Glutamatergic neuron (in vitro differentiated cells): Measurements from ENCODE around the gene AGAP1. TPM values are rescaled to one million over a fixed set of nuclear protein-coding genes. Genes with fewer than 3 reads are reported as not detected.
"Not testable (repeated sequence)": the region's sequence is repeated elsewhere in the genome, so short reads cannot be mapped to it uniquely, and the experiment has no call there.

ENCODE experiments used
- DNase-seq: peaks from one replicate; pipeline ENCODE4 v3.0.0; 2022
- H3K27ac Mint-ChIP-seq: one replicate; pipeline ENCODE4 v1.8.0; 2020; ENCODE audit warnings: mild to moderate bottlenecking, mixed read lengths, inconsistent platforms; ENCODE audit not compliant: unreplicated experiment
- H3K27me3 Mint-ChIP-seq: one replicate; pipeline ENCODE4 v1.8.0; 2020; ENCODE audit warnings: mild to moderate bottlenecking, moderate library complexity, mixed read lengths, inconsistent platforms; ENCODE audit not compliant: unreplicated experiment
- H3K36me3 Mint-ChIP-seq: one replicate; pipeline ENCODE4 v1.8.0; 2020; ENCODE audit warnings: mild to moderate bottlenecking, mixed read lengths, inconsistent platforms; ENCODE audit not compliant: unreplicated experiment
- H3K4me1 Mint-ChIP-seq: one replicate; pipeline ENCODE4 v1.8.0; 2020; ENCODE audit warnings: mild to moderate bottlenecking, low read depth, mixed read lengths, inconsistent platforms; ENCODE audit not compliant: unreplicated experiment
- H3K4me3 Mint-ChIP-seq: one replicate; pipeline ENCODE4 v1.8.0; 2020; ENCODE audit warnings: mild to moderate bottlenecking, mixed read lengths, inconsistent platforms; ENCODE audit not compliant: unreplicated experiment
- H3K9me3 Mint-ChIP-seq: one replicate; pipeline ENCODE4 v1.8.0; 2020; ENCODE audit warnings: mild to moderate bottlenecking, moderate library complexity, mixed read lengths, inconsistent platforms; ENCODE audit not compliant: unreplicated experiment
- CTCF ChIP-seq: fragments of 200-600 bp; sonication (generic); IDR thresholded peaks from one replicate; pipeline ENCODE4 v1.5.0; 2021; ENCODE audit not compliant: partially characterized antibody, unreplicated experiment
- total RNA-seq: library from RNA; stranded (reverse); fragmentation: NEBNext Ultra II Directional; extraction: Animal tissue kit (Norgen Biotek cat#: 25700); gene quantifications from one replicate; pipeline ENCODE4 v1.2.1, GENCODE V29; 2021; ENCODE audit not compliant: unreplicated experiment

AGAP1 gene
- total RNA-seq, 1 donor from 2014 or later: 153 TPM

GRCh38 chr2:235944591-235944990, 450.7 kb downstream of the AGAP1 start:
- H3K4me3 Mint-ChIP-seq: no peak overlapping the region
- H3K27me3 Mint-ChIP-seq: no peaks in the 10 kb centered on the region
- no peak for TF ChIP-seq CTCF
- peaks cover 10% of the 10 kb centered on the region for H3K4me1 Mint-ChIP-seq
- no peak for DNase-seq
- peaks cover 8% of the 10 kb centered on the region for H3K9me3 Mint-ChIP-seq
- peaks cover 13% of the 10 kb centered on the region for H3K36me3 Mint-ChIP-seq
- no peak overlapping the region for H3K27ac Mint-ChIP-seq

GRCh38 chr2:235945608-235946140, 451.8 kb downstream of the AGAP1 start:
- no peak overlapping the region for H3K27ac Mint-ChIP-seq

GRCh38 chr2:235946590-235946989, 452.7 kb downstream of the AGAP1 start:
- no peak for TF ChIP-seq CTCF
- Mint-ChIP-seq H3K4me3 (no peak overlapping the region), H3K27me3 (no peaks in the 10 kb centered on the region), H3K36me3 (peaks cover 3% of the 10 kb centered on the region), H3K27ac (no peak overlapping the region), H3K9me3 (peaks cover 2% of the 10 kb centered on the region), H3K4me1 (peaks cover 15% of the 10 kb centered on the region)
- DNase-seq: no peak

More at GRCh38 chr2:235945608-235946140, 451.8 kb downstream of the AGAP1 start:
- peaks cover 8% of the 10 kb centered on the region for H3K36me3 Mint-ChIP-seq
- H3K27me3 Mint-ChIP-seq: no peaks in the 10 kb centered on the region
- peaks cover 2% of the 10 kb centered on the region for H3K9me3 Mint-ChIP-seq
- H3K4me1 Mint-ChIP-seq: peaks cover 9% of the 10 kb centered on the region
- H3K4me3 Mint-ChIP-seq: no peak overlapping the region
- TF ChIP-seq CTCF: no peak
- DNase-seq: no peak

- DNase-seq: not testable (repeated sequence)
- H3K4me1 Mint-ChIP-seq: peaks cover 19% of the 10 kb centered on the region
These were observed 453.2 kb downstream of the AGAP1 start for GRCh38 chr2:235947055-235947454.

GRCh38 chr2:235949567-235950472, 456.0 kb downstream of the AGAP1 start:
- H3K4me3 Mint-ChIP-seq: peak overlapping the region; percentile 21
- H3K27me3 Mint-ChIP-seq: no peaks in the 10 kb centered on the region
- H3K36me3 Mint-ChIP-seq: no peaks in the 10 kb centered on the region
- peaks cover 3% of the 10 kb centered on the region for H3K9me3 Mint-ChIP-seq
- H3K27ac Mint-ChIP-seq: peak overlapping the region; percentile 67
- TF ChIP-seq CTCF: no peak
- H3K4me1 Mint-ChIP-seq: peaks cover 19% of the 10 kb centered on the region
- DNase-seq: no peak

More at GRCh38 chr2:235947055-235947454, 453.2 kb downstream of the AGAP1 start:
- not testable (repeated sequence) for H3K4me3 Mint-ChIP-seq, H3K27me3 Mint-ChIP-seq, H3K36me3 Mint-ChIP-seq, H3K27ac Mint-ChIP-seq, H3K9me3 Mint-ChIP-seq
